Small intestine (tissue), 7 donors: ENCODE data around the gene LINGO4. TPM values are rescaled to one million over a fixed set of nuclear protein-coding genes. Genes with fewer than 3 reads are reported as not detected.
"Not testable (repeated sequence)": the region's sequence is repeated elsewhere in the genome, so short reads cannot be mapped to it uniquely, and the experiment has no call there.

ENCODE experiments used
- DNase-seq, 2 donors: peaks; one replicate each; pipeline versions ENCODE4 v3.0.0 to v3.0.0-alpha.2; 2013
- FAIRE-seq: peaks from 2 replicates; lab custom pipeline; 2012; peaks lifted over from hg19 to GRCh38; lab: Jason Lieb, UNC
- H3K27ac ChIP-seq, 3 donors: one replicate each; pipeline ENCODE4 v1.5.1; 2013; ENCODE audit warnings: low read length in 2 of 3, mild to moderate bottlenecking in 2 of 3, control low read depth in 1 of 3, inconsistent platforms in 1 of 3, low read depth in 1 of 3, moderate library complexity in 1 of 3
- H3K27me3 ChIP-seq, 3 donors: one replicate each; pipeline ENCODE4 v1.6.1; 2013; ENCODE audit warnings: low read length in 3 of 3, inconsistent platforms in 1 of 3; ENCODE audit not compliant: control insufficient read depth in 3 of 3, insufficient read depth in 3 of 3
- H3K36me3 ChIP-seq, 3 donors: one replicate each; pipeline ENCODE4 v1.6.1; 2013; ENCODE audit warnings: low read length in 3 of 3, inconsistent platforms in 1 of 3, low read depth in 1 of 3, mild to moderate bottlenecking in 1 of 3, moderate library complexity in 1 of 3; ENCODE audit not compliant: control insufficient read depth in 3 of 3, insufficient read depth in 2 of 3
- H3K4me1 ChIP-seq, 3 donors: one replicate each; pipeline ENCODE4 v1.6.1; 2013; ENCODE audit warnings: low read length in 2 of 3, inconsistent platforms in 1 of 3, low read depth in 1 of 3, mild to moderate bottlenecking in 1 of 3, moderate library complexity in 1 of 3; ENCODE audit not compliant: control insufficient read depth in 3 of 3, insufficient read depth in 2 of 3
- H3K4me3 ChIP-seq, 3 donors: one replicate each; pipeline ENCODE4 v1.5.1; 2013; ENCODE audit warnings: low read length in 3 of 3, control low read depth in 1 of 3, inconsistent platforms in 1 of 3, low read depth in 1 of 3, mild to moderate bottlenecking in 1 of 3, moderate library complexity in 1 of 3
- H3K9me3 ChIP-seq, 2 donors: one replicate each; pipeline ENCODE4 v1.6.1; 2013; ENCODE audit warnings: low read depth in 1 of 2, low read length in 1 of 2; ENCODE audit not compliant: control insufficient read depth in 2 of 2, insufficient read depth in 1 of 2
- WGBS, 3 donors: extraction: QIAGEN DNeasy Blood & Tissue Kit; methylation state at CpG; one replicate each; pipeline ENCODE4 v1.1.7; 2013; 5-methylcytosine and 5-hydroxymethylcytosine counted together
- polyA plus RNA-seq, 4 donors: library from polyadenylated mRNA; stranded (reverse) in 3 of 4; unstranded in 1 of 4; fragments of 200-250 nt in 3 of 4; fragments of 120-200 nt in 1 of 4; gene quantifications; one replicate each; pipeline versions ENCODE4 v1.2.1 to v1.2.3, GENCODE V29; 2013
- donor health status: healthy with polysubstance abuse.
- donor health status: control.
- donor health status: control.
- donor health status: Bipolar disorder and iron deficiency.
- donor health status: healthy.

LINGO4 gene
- polyA plus RNA-seq, 4 donors = 0.15 to 0.89 TPM; not detected in 2

DNA sequence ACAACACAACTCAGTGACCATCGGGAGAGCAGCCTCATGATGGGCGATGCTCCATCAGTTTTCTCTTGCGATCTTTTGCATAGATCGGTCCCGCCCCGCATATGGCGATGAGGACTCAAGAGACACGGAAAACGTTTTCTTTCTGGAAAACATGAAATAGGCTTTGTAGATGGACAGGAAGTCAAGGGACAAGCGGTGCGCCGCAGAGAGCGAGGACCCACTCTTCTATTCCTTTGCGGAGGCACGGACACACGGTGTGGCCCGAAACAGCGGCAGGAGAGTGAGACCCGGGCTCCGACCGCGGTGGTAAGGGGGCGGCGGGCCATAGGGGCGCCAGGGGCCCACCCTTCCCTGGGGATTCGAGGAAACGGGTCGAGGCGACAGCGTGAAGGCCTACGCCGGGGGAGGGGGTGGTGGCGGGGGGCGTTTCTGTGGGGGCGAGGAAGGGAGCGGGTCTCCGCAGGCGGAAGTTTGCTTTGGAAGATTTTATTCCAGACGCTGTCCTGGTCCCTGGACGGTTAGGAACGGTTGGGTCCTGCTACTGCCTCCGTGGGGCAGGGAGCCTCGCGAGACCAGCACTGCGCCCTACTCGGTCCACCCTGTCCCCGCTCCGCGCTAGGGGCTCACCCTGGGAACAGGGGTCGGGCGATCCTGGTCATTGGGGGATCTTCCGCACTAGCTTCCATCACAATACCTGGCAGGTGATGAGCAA is 14.1 kb downstream of the LINGO4 start:
- WGBS, 3 donors = 0 to 1% (median 1%) methylated on average over 46 to 52 of the region's 52 CpGs

DNA sequence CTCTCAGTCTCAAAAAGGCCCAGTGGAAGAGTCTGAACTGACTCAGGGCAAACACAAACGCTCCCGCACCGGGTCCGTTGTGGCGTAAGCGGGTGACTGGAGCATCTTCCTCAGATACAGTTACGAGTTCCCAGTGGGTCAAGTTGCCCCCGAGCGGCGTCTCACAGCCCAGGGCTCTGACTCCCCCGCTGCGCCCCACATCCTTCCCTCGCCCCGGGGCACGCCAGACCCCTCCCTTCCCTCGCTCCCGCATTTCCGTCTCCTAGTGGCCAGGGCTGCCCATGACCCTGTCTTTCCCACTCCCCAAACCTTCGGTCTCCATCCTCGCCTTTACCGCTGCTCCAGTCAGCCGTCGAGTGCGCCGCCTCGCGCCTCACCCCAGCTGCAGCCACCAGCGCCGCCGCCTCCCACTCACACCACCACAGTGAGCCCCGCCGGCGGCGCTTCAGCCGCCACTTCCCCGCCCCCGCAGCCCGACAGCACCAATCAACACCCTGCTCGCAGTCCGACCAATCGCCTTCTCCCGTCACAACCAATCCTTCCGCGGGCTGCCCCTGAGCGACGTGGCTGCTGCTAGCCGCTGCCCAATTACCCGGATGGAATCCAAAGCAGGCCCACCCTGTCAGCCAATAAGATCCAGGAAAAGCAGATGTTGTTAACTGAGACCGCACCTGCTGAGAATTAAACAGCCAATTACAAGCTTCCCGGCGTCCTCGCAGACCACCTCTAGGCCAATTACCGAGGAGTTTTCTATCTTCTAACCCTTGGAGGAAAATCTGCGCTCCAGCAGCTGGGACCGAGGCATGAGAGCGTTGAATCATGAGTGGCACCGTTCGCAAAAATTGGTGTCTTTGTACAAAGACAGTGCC is 14.9 kb downstream of the LINGO4 start, which contains the start of gene TDRKH:
Gene TDRKH (minus strand): TSS at position 430 of the 869 bp plus-strand sequence. CDS start 7,478 bp downstream, outside the sequence.
- peaks cover 0 to 4% (median 0%) of the 10 kb centered on the region in 3 donors for H3K4me1 ChIP-seq
- H3K9me3 ChIP-seq = no peaks in the 10 kb centered on the region
- no peaks in the 10 kb centered on the region for H3K27me3 ChIP-seq
- WGBS, 3 donors = 0 to 1% (median 0%) methylated on average over 49 to 58 of the region's 58 CpGs
- H3K36me3 ChIP-seq = no peaks in the 10 kb centered on the region
- H3K27ac ChIP-seq = peak within 1 kb of the TSS in 2 of 3 donors; percentile 39 to 64
- H3K4me3 ChIP-seq = peak within 1 kb of the TSS; percentile 77 to 88 (median 85)
- DNase-seq = peak; percentile 98 to 100
- FAIRE-seq = peak; percentile 51

More for the DNA sequence above, 14.1 kb downstream of the LINGO4 start:
- no peak for FAIRE-seq
- H3K27ac ChIP-seq = peak overlapping the region in 2 of 3 donors; percentile 33 to 39
- DNase-seq = peak; percentile 17 to 31
- no peaks in the 10 kb centered on the region for H3K9me3 ChIP-seq
- peak overlapping the region; percentile 77 to 88 (median 85) for H3K4me3 ChIP-seq
- H3K27me3 ChIP-seq = no peaks in the 10 kb centered on the region
- H3K4me1 ChIP-seq = peaks cover 0 to 4% (median 0%) of the 10 kb centered on the region in 3 donors
- H3K36me3 ChIP-seq = no peaks in the 10 kb centered on the region

DNA sequence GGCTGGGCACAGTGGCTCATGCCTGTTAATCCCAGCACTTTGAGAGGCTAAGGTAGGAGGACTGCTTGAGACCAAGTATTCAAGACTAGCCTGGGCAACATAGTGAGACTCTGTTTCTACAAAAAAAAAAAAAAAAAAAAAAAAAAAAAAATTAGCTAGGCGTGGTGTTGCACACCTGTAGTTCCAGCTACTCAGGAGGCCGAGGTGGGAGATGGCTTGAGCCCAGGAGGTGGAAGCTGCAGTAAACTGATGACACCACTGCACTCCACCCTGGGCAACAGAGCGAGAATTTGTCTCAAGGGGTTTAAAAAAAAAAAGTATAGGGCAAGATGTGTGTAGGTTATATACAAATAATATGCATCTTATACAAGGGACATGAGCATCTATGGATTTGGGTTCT is 17.5 kb downstream of the LINGO4 start:
- H3K27me3 ChIP-seq = no peaks in the 10 kb centered on the region
- no peaks in the 10 kb centered on the region for H3K9me3 ChIP-seq
- FAIRE-seq = no peak
- H3K36me3 ChIP-seq = no peaks in the 10 kb centered on the region
- no peak for DNase-seq
- H3K4me3 ChIP-seq = no peak overlapping the region
- H3K27ac ChIP-seq = no peak overlapping the region
- WGBS, 3 donors = 72 to 84% (median 73%) methylated on average over 3 of the region's 3 CpGs
- H3K4me1 ChIP-seq = peaks cover 0 to 4% (median 0%) of the 10 kb centered on the region in 3 donors

DNA sequence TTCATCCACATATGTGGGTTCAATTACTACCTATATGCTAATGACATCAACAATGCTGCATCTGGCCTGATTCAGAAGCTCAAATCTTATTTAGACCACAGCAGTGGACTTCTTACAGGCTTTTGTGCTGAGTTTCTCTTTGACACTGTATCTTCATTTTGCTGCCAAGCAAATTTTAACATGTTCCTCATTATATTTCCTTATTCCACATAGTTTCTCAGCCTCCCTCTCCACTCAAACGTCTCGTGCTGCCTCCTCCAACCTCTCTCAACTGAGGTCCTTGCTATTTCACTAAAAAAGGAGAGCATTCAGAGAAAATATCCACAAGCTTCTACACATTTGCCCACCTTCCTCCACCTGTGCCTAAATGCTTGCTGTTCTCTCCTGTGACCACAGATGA is 21.4 kb downstream of the LINGO4 start:
- no peaks in the 10 kb centered on the region for H3K27me3 ChIP-seq
- 69 to 97% (median 80%) methylated on average over 2 of the region's 2 CpGs for WGBS, 3 donors
- FAIRE-seq = no peak
- no peak overlapping the region for H3K27ac ChIP-seq
- H3K4me1 ChIP-seq = no peaks in the 10 kb centered on the region
- H3K9me3 ChIP-seq = no peaks in the 10 kb centered on the region
- no peak for DNase-seq
- no peak overlapping the region for H3K4me3 ChIP-seq
- no peaks in the 10 kb centered on the region for H3K36me3 ChIP-seq

DNA sequence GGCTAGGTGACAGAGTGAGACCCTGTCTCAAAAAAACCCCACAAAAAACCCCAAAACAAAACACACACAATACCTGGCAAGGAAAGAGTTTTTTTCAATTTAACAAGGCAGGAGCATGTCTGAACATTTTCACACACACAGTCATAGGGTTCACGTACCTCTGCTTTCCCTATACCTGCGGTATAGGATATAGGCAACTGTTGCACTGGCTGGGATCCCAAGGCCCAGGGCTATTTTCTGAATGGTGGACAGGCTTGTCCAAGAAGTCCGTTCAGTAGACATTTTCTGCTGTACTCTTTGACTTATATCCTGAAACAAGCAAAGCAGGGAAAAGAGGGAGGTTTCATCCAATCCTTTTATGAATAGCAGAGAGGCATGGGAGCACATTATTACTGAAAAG is 22.5 kb downstream of the LINGO4 start:
- 90 to 94% (median 94%) methylated on average over 3 of the region's 3 CpGs for WGBS, 3 donors
- DNase-seq (no peak), FAIRE-seq (no peak)
- no peak overlapping the region for H3K27ac ChIP-seq
- no peaks in the 10 kb centered on the region for H3K36me3 ChIP-seq
- no peaks in the 10 kb centered on the region for H3K27me3 ChIP-seq
- no peaks in the 10 kb centered on the region for H3K9me3 ChIP-seq
- H3K4me3 ChIP-seq = no peak overlapping the region
- no peaks in the 10 kb centered on the region for H3K4me1 ChIP-seq

DNA sequence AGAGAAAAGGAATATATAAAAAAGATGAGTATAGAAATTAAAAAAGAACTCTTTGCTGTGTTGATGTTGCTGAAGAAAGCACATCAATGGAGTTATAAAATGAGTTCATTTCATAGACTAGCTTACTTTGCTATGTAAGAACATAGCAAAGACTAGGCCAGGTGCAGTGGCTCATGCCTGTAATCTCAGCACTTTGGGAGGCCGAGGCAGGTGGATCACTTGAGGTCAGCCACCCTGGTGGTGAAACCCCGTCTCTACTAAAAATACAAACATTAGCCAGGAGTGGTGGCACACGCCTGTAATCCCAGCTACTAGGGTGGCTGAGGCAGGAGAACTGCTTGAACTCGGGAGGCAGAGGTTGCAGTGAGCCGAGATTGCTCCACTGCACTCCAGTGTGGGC is 23.2 kb downstream of the LINGO4 start:
- H3K4me3 ChIP-seq, H3K9me3 ChIP-seq, DNase-seq, H3K27me3 ChIP-seq, H3K27ac ChIP-seq, FAIRE-seq, H3K36me3 ChIP-seq, H3K4me1 ChIP-seq: not testable (repeated sequence)
- WGBS, 3 donors = 77 to 85% (median 85%) methylated on average over 5 of the region's 5 CpGs

DNA sequence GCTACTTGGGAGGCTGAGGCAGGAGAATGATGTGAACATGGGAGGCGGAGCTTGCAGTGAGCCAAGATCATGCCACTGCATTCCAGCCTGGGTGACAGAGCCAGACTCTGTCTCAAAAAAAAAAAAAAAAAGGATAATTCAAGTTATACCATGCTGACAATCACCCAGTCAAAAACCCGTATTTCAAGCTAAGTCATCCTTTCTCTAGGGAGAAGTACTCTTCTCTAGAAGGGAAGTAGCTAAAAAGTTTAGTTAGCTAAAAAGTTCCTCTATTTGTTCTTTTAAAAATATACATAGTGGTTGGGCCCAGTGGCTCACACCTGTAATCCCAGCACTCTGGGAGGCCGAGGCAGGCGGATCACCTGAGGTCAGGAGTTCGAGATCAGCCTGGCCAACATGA is 24.5 kb downstream of the LINGO4 start:
- not testable (repeated sequence) for H3K4me3 ChIP-seq, DNase-seq, H3K27me3 ChIP-seq, H3K36me3 ChIP-seq, H3K9me3 ChIP-seq, FAIRE-seq, H3K4me1 ChIP-seq, H3K27ac ChIP-seq
- 87 to 95% (median 93%) methylated on average over 5 of the region's 5 CpGs for WGBS, 3 donors

DNA sequence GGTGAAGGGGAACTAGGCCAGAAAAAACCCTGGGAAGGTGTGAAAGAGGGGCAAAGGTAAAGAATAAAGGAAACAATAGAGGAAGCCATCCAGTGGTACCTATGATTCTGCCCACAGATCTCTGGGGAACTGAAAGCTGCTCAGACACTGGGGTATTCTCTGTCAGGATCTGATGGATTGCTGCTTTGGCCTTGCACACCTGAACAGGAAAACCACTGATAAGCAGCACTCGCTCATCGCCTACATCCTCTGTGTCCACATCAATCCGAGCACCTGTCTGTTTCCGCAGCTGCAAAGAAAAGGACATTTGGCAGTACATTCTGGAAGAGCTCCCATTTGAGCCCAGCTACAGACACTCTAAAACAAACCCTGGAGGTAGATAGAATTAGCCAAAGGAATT is 25.4 kb downstream of the LINGO4 start:
- Histone ChIP-seq H3K27ac (no peak overlapping the region), H3K4me1 (no peaks in the 10 kb centered on the region), H3K27me3 (no peaks in the 10 kb centered on the region), H3K36me3 (peaks cover 0 to 2% (median 0%) of the 10 kb centered on the region in 3 donors), H3K9me3 (no peaks in the 10 kb centered on the region), H3K4me3 (no peak overlapping the region)
- FAIRE-seq = no peak
- DNase-seq = no peak
- WGBS, 3 donors = 84 to 92% (median 86%) methylated on average over 4 of the region's 4 CpGs
